Activated naive CD8-positive, alpha-beta T cell (primary cell): Measurements from ENCODE around the gene SUCLA2.
"Not testable (repeated sequence)": the region's sequence is repeated elsewhere in the genome, so short reads cannot be mapped to it uniquely, and the experiment has no call there.

Experiments
- H3K27ac Mint-ChIP-seq: one replicate; pipeline ENCODE4 v1.8.0; 2021; ENCODE audit warnings: mixed read lengths
- H3K27me3 Mint-ChIP-seq: one replicate; pipeline ENCODE4 v1.8.0; 2021; ENCODE audit warnings: mixed read lengths
- H3K36me3 Mint-ChIP-seq: one replicate; pipeline ENCODE4 v1.8.0; 2021; ENCODE audit warnings: mixed read lengths
- H3K4me1 Mint-ChIP-seq: one replicate; pipeline ENCODE4 v1.8.0; 2021; ENCODE audit warnings: low read depth, mixed read lengths
- H3K4me3 Mint-ChIP-seq: one replicate; pipeline ENCODE4 v1.8.0; 2021; ENCODE audit warnings: mild to moderate bottlenecking, mixed read lengths
- H3K9me3 Mint-ChIP-seq: one replicate; pipeline ENCODE4 v1.8.0; 2021; ENCODE audit warnings: low read depth, mixed read lengths

Gene SUCLA2

DNA sequence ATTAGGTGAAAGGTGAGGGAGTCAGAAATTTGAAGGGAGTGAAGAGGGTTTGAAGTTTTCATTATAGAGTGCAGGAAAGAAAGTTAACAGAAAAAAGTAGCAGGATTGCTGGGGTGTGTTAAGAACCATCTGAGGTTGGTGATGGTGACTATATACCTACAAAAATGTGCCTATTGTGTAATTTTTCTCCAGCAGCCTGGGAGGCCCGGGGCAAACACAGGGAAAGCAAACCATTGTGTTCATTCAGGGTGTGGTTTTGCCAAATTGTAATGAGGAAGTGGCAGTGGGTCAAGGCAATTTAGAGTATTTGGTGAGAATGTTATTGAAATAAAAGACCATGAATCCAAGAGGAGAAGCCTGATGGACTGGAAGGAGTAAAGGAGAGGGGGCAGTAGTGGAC, 8.2 kb upstream of the SUCLA2 start:
- H3K4me1 Mint-ChIP-seq = no peaks in the 10 kb centered on the region
- H3K27ac Mint-ChIP-seq = no peak overlapping the region

DNA sequence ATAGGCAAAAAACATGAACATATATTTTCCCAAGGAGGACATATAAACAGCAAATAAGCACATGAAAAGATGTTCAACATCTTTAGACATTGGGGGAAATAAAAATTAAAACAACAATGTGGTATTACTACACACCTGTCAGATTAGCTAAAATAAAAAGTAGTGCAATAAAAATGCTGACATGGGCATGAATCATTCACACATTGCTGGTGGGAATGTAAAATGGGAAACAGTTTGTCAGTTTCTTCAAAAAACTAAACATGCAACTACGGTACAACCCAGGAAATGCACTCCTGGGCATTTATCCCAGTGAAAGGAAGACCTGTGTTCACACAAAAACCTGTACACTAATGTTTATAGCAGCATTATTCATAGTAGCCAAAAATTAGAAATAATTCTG, 5.3 kb upstream of the SUCLA2 start:
- Mint-ChIP-seq H3K27ac (no peak overlapping the region), H3K4me3 (no peak overlapping the region)

More for the DNA sequence above, 8.2 kb upstream of the SUCLA2 start:
- H3K4me3 Mint-ChIP-seq = no peak overlapping the region
- peaks cover 16% of the 10 kb centered on the region for H3K36me3 Mint-ChIP-seq
- H3K27me3 Mint-ChIP-seq = no peaks in the 10 kb centered on the region
- H3K9me3 Mint-ChIP-seq = no peaks in the 10 kb centered on the region

GRCh38 chr13:48004201-48004600, 3.1 kb upstream of the SUCLA2 start:
- Mint-ChIP-seq H3K27me3 (no peaks in the 10 kb centered on the region), H3K9me3 (no peaks in the 10 kb centered on the region), H3K36me3 (peaks cover 3% of the 10 kb centered on the region), H3K27ac (no peak overlapping the region), H3K4me1 (peaks cover 20% of the 10 kb centered on the region), H3K4me3 (no peak overlapping the region)

More for the DNA sequence above, 5.3 kb upstream of the SUCLA2 start:
- no peaks in the 10 kb centered on the region for H3K27me3 Mint-ChIP-seq
- peaks cover 10% of the 10 kb centered on the region for H3K36me3 Mint-ChIP-seq
- H3K4me1 Mint-ChIP-seq = peaks cover 6% of the 10 kb centered on the region
- H3K9me3 Mint-ChIP-seq = no peaks in the 10 kb centered on the region

DNA sequence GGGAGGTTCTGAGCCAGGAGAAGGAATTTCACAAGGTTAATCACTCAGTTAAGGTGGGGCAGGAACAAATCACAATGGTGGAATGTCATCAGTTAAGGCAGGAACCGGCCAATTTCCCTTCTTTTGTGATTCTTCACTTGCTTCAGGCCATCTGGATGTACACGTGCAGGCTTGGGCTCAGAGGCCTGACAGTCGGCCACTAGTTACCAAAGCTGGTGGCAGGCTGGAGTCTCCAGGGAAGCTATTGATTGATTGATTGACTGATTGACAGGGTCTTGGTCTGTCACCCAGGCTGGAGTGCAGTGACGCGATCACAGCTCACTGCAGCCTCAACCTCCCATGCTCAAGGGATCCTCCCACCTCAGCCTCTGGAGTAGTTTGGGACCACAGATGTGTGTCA, 926 bp upstream of the SUCLA2 start:
- peaks cover 34% of the 10 kb centered on the region for H3K4me1 Mint-ChIP-seq
- not testable (repeated sequence) for H3K9me3 Mint-ChIP-seq, H3K36me3 Mint-ChIP-seq, H3K27me3 Mint-ChIP-seq, H3K27ac Mint-ChIP-seq
- peak overlapping the region; percentile 95 for H3K4me3 Mint-ChIP-seq

DNA sequence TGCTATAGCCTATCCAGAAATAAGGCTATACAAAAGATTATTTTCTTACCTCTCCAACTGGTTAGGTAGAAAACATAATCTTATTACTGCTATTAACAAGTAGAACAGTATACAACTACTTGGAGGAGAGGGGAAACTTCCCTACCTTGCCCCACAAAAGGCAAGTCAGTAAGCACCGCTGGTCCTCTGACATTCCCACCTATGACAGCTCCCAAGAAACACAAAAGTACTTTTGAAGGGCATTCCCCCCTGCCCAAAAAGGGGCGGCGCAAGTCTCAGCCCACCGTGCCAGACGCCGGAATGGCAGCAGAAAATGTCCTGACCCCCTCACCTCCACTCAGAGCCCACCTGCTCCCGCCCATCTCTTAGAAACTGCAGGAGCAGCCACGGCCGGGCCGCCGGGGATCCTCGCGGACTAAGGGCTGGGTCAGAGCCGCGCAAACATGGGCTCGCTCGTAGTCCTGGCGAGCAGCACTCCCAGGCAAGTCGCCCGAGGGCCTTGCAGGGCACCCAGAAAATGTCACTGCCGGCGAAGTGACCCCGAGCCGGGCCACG, 437 bp downstream of the SUCLA2 start:
- Mint-ChIP-seq H3K4me3 (peak overlapping the region; percentile 95), H3K4me1 (peaks cover 36% of the 10 kb centered on the region), H3K9me3 (no peaks in the 10 kb centered on the region), H3K27ac (peak overlapping the region; percentile 86), H3K36me3 (peaks cover 5% of the 10 kb centered on the region), H3K27me3 (no peaks in the 10 kb centered on the region)

DNA sequence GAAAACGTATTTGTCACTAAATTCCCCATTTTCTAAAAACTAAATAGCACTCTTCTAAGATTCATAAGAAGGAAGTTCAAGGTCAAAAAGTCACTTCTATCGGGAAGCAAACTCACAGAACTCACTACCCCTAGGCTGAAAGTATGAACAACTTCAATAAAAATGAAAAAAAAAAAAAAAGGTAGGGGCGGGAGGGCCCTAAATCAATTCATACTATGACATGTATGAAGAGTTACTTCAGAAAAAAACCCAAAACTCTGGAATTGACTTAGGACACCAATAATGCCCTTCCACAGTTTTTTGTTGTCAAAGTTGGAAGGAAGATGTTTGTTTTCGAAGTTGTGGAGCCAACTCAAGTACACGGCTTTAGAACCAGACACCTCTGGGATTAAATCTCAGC, 1.1 kb downstream of the SUCLA2 start:
- Mint-ChIP-seq H3K27ac (peak overlapping the region; percentile 16), H3K4me1 (peaks cover 36% of the 10 kb centered on the region), H3K9me3 (no peaks in the 10 kb centered on the region), H3K36me3 (peaks cover 5% of the 10 kb centered on the region), H3K27me3 (no peaks in the 10 kb centered on the region), H3K4me3 (peak overlapping the region; percentile 95)

DNA sequence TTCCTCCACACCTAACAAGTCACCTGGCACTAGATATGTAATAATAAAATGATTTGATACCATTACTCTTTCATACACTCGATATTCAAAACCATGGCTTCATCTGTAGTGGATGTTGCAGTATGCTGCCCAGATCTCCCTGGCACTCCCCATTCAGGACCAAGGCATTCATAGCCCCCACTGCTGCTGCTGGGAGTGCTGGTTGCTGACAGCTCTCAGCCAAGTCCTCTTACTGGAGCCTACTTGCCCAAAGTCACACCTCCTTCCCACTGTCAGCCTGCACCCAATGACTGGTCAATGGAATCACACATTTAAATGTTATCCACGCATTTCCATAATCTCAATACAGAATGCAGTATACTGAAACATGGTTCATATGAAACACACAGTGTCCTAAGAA, 3.7 kb downstream of the SUCLA2 start:
- Mint-ChIP-seq H3K4me1 (peaks cover 39% of the 10 kb centered on the region), H3K36me3 (peaks cover 10% of the 10 kb centered on the region), H3K27ac (no peak overlapping the region), H3K4me3 (no peak overlapping the region), H3K9me3 (no peaks in the 10 kb centered on the region), H3K27me3 (no peaks in the 10 kb centered on the region)

DNA sequence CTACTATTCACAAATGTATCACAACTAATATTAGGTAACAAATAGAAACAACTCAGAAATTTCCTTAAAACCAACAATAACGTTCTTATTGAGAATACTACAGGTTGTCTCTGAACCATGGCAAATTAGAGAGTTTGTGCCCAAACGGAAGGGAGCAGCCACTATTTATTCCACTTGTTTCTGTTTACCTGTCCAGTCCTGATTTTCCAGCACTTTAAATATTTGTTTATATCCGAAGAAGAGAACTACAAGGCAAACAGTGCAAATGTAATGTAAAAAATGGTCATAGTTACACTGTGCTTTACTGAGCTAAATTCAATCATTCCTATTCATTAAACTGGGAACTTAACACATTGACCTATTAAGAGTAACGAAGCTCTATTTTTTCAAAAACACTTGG, 9.2 kb downstream of the SUCLA2 start:
- H3K27ac Mint-ChIP-seq = no peak overlapping the region
- no peaks in the 10 kb centered on the region for H3K9me3 Mint-ChIP-seq
- H3K4me1 Mint-ChIP-seq = peaks cover 13% of the 10 kb centered on the region
- H3K36me3 Mint-ChIP-seq = peaks cover 15% of the 10 kb centered on the region
- no peaks in the 10 kb centered on the region for H3K27me3 Mint-ChIP-seq
- no peak overlapping the region for H3K4me3 Mint-ChIP-seq

- Mint-ChIP-seq H3K27me3 (no peaks in the 10 kb centered on the region), H3K4me1 (peaks cover 12% of the 10 kb centered on the region), H3K4me3 (no peak overlapping the region), H3K27ac (no peak overlapping the region), H3K9me3 (no peaks in the 10 kb centered on the region), H3K36me3 (peaks cover 19% of the 10 kb centered on the region)
Observed at GRCh38 chr13:47990920-47991466, 10.1 kb downstream of the SUCLA2 start.

DNA sequence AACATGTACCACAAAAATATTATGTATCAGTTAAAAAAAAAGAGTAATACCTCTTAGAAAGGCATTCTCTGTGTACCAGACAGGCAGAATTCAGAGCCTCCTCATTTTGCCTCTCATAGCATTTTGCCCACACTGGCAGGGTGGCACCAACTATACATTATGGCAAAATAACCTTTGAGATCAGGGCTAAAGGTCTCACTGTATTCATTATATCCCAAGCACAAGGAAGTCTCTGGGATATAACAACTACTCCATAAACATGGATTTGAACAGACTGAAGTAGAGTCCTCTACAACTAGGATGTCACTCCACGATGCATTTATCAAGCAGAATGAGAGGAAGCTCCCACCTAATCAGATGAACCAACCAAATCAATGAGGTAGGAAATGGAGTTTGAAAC, 10.6 kb downstream of the SUCLA2 start:
- no peaks in the 10 kb centered on the region for H3K27me3 Mint-ChIP-seq
- H3K4me1 Mint-ChIP-seq = peaks cover 12% of the 10 kb centered on the region
- peaks cover 22% of the 10 kb centered on the region for H3K36me3 Mint-ChIP-seq
- no peak overlapping the region for H3K27ac Mint-ChIP-seq
- no peak overlapping the region for H3K4me3 Mint-ChIP-seq
- no peaks in the 10 kb centered on the region for H3K9me3 Mint-ChIP-seq

DNA sequence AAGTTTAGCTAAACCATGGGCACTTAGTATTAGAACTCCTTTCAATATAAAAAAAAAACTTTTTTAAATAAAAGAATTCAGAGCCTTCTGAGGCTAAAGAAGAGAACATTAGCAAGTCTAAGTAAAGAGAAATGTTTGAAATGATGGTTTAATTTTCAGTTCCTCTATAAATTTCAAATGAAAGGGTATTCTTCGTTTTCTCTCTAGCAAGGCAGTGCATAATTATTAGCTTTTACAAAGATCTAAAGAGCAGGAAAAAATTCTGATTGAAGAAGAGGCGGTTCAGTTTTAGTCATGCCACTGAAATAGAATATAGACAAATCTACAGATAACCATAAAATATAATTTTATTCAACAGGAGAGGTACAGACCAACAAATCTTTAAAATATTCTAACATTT, 18.0 kb downstream of the SUCLA2 start:
- Mint-ChIP-seq H3K4me1 (no peaks in the 10 kb centered on the region), H3K9me3 (peaks cover 4% of the 10 kb centered on the region), H3K27me3 (no peaks in the 10 kb centered on the region), H3K36me3 (peaks cover 34% of the 10 kb centered on the region), H3K4me3 (no peak overlapping the region), H3K27ac (no peak overlapping the region)

DNA sequence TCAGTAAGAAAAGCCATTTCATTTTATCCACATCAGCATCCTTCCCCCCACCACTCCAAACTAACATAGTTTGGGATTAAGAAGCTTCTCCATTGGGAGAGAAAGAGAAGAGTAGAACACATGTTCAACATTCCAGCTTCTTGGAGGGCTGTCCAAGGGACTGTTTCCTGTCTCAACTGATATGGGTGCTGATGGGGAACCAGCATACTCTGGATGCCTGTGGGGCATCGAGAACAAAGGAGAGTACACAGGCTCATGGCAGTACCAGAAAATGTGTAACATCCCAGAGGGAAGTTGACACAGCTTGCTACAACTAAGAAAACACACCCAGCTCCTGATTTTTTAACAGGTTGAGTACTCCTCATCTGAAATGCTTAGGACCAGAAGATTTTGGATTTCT, 24.7 kb downstream of the SUCLA2 start:
- Mint-ChIP-seq H3K4me3 (no peak overlapping the region), H3K9me3 (peaks cover 12% of the 10 kb centered on the region), H3K27ac (no peak overlapping the region), H3K27me3 (no peaks in the 10 kb centered on the region), H3K36me3 (peaks cover 43% of the 10 kb centered on the region), H3K4me1 (peaks cover 7% of the 10 kb centered on the region)

GRCh38 chr13:47964863-47965262, 36.2 kb downstream of the SUCLA2 start:
- Mint-ChIP-seq H3K9me3 (peaks cover 4% of the 10 kb centered on the region), H3K36me3 (peaks cover 37% of the 10 kb centered on the region)

GRCh38 chr13:47962237-47962636, 38.8 kb downstream of the SUCLA2 start:
- peaks cover 2% of the 10 kb centered on the region for H3K4me1 Mint-ChIP-seq
- H3K4me3 Mint-ChIP-seq = no peak overlapping the region
- H3K27ac Mint-ChIP-seq = no peak overlapping the region
- no peaks in the 10 kb centered on the region for H3K27me3 Mint-ChIP-seq
- H3K36me3 Mint-ChIP-seq = peaks cover 58% of the 10 kb centered on the region
- H3K9me3 Mint-ChIP-seq = peaks cover 8% of the 10 kb centered on the region

More at GRCh38 chr13:47964863-47965262, 36.2 kb downstream of the SUCLA2 start:
- H3K4me1 Mint-ChIP-seq = peaks cover 2% of the 10 kb centered on the region
- H3K27ac Mint-ChIP-seq = no peak overlapping the region
- no peak overlapping the region for H3K4me3 Mint-ChIP-seq
- no peaks in the 10 kb centered on the region for H3K27me3 Mint-ChIP-seq

- H3K27ac Mint-ChIP-seq = no peak overlapping the region
- no peaks in the 10 kb centered on the region for H3K27me3 Mint-ChIP-seq
- H3K4me3 Mint-ChIP-seq = no peak overlapping the region
- H3K9me3 Mint-ChIP-seq = peaks cover 19% of the 10 kb centered on the region
- H3K4me1 Mint-ChIP-seq = peaks cover 2% of the 10 kb centered on the region
- peaks cover 68% of the 10 kb centered on the region for H3K36me3 Mint-ChIP-seq
Observed at GRCh38 chr13:47959468-47960247, 41.4 kb downstream of the SUCLA2 start.
